HG03558 (cell line): ENCODE measurements around the gene KCNK2.

ENCODE experiments used
- ATAC-seq: cut with Tn5 transposase; IDR thresholded peaks from one replicate; pipeline ENCODE4 v1.9.1; 2021; ENCODE audit warnings: moderate number of reproducible peaks; ENCODE audit not compliant: unreplicated experiment; ENCODE audit errors: extremely low read depth

KCNK2 gene

DNA sequence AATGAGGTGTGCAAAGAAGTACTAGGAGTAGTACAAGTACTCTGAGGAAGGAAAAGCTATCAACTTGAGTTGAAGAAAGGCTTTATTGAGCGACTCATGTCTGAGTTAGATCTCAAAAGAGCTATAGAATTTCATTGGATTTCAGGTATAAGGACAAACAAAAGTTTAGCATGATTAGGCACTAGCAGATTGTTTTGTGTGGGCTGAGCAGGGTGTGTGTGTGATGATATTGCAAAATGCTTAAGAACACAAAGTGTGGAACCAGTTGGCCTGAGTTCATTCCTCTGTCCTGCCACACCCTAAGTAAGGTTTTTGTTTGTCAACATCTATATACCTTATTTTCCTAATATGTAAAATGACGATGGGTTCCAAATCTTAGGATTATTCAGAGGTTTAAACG is 158.9 kb downstream of the KCNK2 start:
- ATAC-seq: no peak

DNA sequence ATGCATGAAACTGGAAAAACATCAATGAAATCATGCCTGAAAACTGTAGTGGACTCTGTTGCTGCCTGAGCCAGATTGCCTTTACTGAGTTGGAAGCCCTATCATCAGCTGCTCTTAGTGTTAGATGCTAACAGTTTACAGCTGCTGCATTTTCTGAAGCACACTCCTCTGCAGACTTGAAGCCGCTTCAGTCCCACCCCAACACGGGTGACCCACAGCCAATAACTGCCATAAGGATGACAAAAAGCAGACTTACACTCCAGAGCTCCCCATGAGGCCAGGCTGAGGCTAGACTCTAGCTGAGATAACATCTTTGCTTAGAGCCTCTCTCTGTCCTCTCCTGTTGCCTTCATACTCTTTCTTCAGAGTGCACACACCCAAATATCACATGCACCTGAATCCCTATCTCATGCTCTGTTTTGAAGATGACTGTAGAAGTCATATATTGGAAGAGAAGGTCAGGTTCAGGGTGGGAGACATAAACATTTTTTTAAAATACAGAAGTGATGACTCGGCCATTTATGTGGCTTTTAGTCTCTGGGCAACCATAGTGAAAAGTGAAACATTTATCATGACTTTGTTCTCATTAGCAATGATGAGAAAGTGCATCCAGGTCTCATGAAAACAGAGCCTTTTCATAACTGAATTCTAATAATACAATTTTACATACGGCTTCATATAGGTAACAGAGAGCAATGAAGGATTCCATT is 161.0 kb downstream of the KCNK2 start:
- ATAC-seq: no peak

DNA sequence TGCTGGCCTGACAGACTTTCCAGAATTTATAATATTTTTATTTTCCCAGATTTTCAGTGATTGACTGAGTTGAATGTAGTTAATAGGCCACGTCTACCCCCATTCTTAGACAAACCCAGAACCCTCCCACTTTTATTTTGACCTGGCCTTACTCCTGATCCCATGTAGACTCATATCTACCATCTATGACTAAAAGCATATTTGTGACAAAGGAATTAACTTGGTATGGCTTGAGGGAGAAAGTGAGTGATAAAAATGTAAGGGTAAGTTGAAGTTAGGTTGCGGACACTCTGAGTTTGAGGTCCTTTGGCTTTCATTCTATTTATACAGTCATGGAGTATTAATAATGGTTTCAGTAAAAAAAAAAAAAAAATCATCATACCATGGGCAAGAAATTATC is 168.4 kb downstream of the KCNK2 start:
- ATAC-seq: no peak

DNA sequence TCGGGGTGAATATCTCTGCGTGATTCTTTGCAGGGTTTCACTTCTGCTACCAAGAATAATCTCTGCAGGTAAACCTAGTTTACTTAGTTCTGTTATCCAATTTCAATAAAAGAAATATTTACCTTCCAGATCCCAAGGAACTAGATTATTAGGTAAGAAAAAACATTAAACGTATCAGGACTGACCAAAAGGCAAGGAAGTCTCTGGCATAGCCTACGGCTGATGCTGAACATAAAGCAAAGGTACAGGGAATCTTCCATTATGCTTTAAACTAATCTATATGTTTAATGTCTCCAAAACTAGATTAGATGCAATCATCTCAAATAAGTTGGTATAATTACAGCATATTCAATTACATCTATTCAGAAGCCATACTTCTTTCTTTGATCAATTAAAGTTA is 168.9 kb downstream of the KCNK2 start:
- no peak for ATAC-seq

DNA sequence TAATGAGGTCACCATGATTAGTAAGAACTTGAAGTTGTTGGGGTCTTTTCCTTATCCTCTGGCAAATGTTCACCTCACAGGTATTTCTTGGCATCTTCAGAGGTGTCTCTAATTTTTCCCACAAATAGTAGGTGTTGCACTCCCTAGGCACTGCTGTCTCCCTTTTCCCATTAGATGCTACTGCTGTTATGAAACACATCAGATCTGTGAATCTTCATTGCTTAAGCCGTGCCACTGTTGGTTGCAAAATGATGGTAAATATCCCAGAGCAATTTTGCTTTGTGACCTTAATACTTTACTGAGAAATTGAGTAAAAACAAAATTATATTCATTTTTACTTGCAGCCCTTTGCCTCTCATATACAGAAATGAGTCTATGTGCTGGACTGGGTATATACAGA is 169.6 kb downstream of the KCNK2 start:
- no peak for ATAC-seq

DNA sequence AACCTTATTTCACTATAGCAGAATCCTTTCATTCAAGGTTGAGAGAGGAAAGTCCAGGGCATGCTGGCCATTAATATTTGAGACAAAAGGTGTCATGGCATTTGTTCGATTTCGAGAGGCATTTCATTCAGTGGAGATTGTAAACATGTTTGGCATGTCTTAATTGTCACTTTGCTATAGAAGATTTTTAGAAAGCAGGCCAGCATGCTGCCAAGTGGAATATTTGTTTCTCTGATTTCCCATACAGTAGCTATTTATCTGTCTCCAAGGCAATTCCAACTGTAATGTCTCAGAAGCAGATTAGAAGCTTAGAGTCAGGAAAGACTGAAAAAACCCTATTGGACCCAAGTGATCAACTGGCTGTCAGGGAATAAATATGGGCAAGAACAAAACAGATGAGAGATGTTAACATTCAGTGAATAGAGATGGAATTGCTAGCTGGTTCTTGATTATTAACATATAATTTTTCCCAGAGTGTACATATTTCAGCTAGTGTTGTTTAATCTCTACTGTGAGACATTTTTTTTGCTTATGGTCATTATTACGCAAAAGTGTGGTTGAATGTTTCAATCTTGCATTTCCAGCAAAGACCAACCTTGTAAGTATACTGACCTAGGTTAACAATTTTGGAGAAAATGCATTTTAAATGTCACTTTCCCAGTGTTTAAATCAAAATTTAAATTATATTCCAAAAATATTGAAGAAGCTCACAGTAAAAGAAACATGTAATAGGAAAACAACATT is 174.6 kb downstream of the KCNK2 start:
- ATAC-seq: no peak

- no peak for ATAC-seq
These were observed 178.2 kb downstream of the KCNK2 start for GRCh38 chr1:215260711-215261110.

- no peak for ATAC-seq
These were observed 179.6 kb downstream of the KCNK2 start for GRCh38 chr1:215262106-215262505.

- no peak for ATAC-seq
These were observed 181.1 kb downstream of the KCNK2 start for GRCh38 chr1:215263636-215264035.

GRCh38 chr1:215264649-215265048 is 182.1 kb downstream of the KCNK2 start:
- no peak for ATAC-seq

DNA sequence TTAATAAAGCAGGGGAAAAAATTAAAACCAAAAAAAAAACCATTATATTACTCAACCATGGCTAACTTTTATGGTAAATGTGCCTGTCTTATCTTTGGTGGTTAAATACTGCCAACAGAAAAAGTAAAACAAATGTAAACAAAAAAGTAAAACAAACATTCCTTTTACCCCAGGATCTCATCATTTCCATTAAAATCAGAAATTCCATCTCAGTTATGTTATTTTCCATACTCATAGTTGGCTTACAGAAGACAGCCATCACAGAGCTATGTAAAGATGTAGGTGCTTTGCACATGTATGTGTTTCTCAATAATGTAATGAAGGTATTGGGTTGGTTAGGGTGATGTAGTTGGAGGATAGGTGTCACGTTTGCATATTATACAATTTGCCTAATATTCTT is 185.0 kb downstream of the KCNK2 start:
- no peak for ATAC-seq

GRCh38 chr1:215269955-215270354 is 187.4 kb downstream of the KCNK2 start:
- ATAC-seq: no peak

GRCh38 chr1:215273838-215274516 is 191.4 kb downstream of the KCNK2 start:
- no peak for ATAC-seq

DNA sequence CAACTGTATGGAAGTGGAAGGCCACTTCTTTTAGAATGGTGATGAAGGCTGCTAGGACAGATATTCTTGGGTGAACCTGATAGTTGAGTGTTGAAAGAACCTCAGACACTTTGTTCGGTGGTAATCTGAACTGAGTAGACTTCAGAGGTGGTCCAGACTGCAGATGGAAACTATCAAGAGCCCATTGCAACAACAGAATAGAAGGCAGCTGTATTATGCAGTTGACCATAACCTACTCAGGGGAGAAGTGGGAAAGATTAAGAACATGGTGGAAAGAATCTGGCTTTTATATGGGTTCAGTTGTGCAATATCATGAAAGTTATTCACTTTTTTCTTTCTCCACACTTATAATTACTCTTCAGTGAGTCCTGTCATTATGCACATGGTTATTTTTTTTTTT is 194.0 kb downstream of the KCNK2 start:
- ATAC-seq: no peak

GRCh38 chr1:215277532-215277931 is 195.0 kb downstream of the KCNK2 start:
- ATAC-seq: no peak

GRCh38 chr1:215279682-215280081 is 197.1 kb downstream of the KCNK2 start:
- ATAC-seq: no peak

- ATAC-seq: no peak
These were observed 200.0 kb downstream of the KCNK2 start for GRCh38 chr1:215282557-215282956.

GRCh38 chr1:215285013-215285800 is 202.7 kb downstream of the KCNK2 start:
- no peak for ATAC-seq
